B cell (primary cell): ENCODE data around the gene USP1. TPM values are rescaled to one million over a fixed set of nuclear protein-coding genes. Genes with fewer than 3 reads are reported as not detected.

ENCODE experiments used
- ATAC-seq: fragments of 200-7000 bp; cut with Tn5 transposase; one replicate; pipeline ENCODE4 v1.10.0; 2021; ENCODE audit warnings: low read depth, mild to moderate bottlenecking, moderate number of reproducible peaks, moderate library complexity
- CTCF ChIA-PET: fragments of 350-600 bp; sonication (Branson Sonifier 250); formaldehyde crosslinking; loops from one replicate; lab custom pipeline; 2021; ENCODE audit warnings: antibody characterized with exemption, inconsistent platforms; lab: Charles Lee
- POLR2A ChIA-PET: fragments of 350-600 bp; sonication (Branson Sonifier 250); formaldehyde crosslinking; loops from one replicate; lab custom pipeline; 2021; ENCODE audit warnings: antibody characterized with exemption; lab: Charles Lee
- DNase-seq: peaks from one replicate; pipeline ENCODE4 v3.0.0; 2013
- H2AFZ ChIP-seq: 2 replicates; pipeline ENCODE4 v1.6.1; 2012; ENCODE audit warnings: mild to moderate bottlenecking, low read depth, low read length; ENCODE audit not compliant: insufficient read depth, poor library complexity, severe bottlenecking
- H3K27ac ChIP-seq, 2 donors: 1 replicate in 1 of 2; 2 replicates in 1 of 2; pipeline ENCODE4 v1.5.1; 2012 to 2013; ENCODE audit warnings: low read length in 2 of 2, mild to moderate bottlenecking in 2 of 2, moderate library complexity in 1 of 2
- H3K27me3 ChIP-seq, 4 experiments: fragments of 200-600 bp in 1 of 4; sonication (generic) in 1 of 4; replicated peaks in 1 of 4; 1 replicate in 2 of 4; 2 replicates in 2 of 4; pipeline versions ENCODE4 v1.6.1 to v1.7.0; 2013 to 2016; ENCODE audit warnings: low read length in 3 of 4, mild to moderate bottlenecking in 2 of 4, mixed read lengths in 1 of 4, moderate library complexity in 1 of 4; ENCODE audit not compliant: insufficient read depth in 4 of 4, control insufficient read depth in 3 of 4; ENCODE audit errors: control extremely low read depth in 1 of 4
- H3K36me3 ChIP-seq, 2 experiments: replicated peaks in 1 of 2; 1 replicate in 1 of 2; 2 replicates in 1 of 2; pipeline versions ENCODE4 v1.6.1 to v1.7.1; 2013; ENCODE audit warnings: low read length in 1 of 2; ENCODE audit not compliant: insufficient read depth in 2 of 2, control insufficient read depth in 1 of 2; ENCODE audit errors: control extremely low read depth in 1 of 2, extremely low read depth in 1 of 2
- H3K4me1 ChIP-seq, 2 donors: fragments of 200-600 bp in 1 of 2; sonication (generic) in 1 of 2; 1 replicate in 1 of 2; 2 replicates in 1 of 2; pipeline versions ENCODE4 v1.5.1 to v1.6.1; 2013 to 2017; ENCODE audit warnings: low read length in 2 of 2; ENCODE audit not compliant: control insufficient read depth in 2 of 2, insufficient read depth in 2 of 2
- H3K4me2 ChIP-seq: replicated peaks from 2 replicates; pipeline ENCODE3; 2012; ENCODE audit warnings: mild to moderate bottlenecking, low read depth, low read length; ENCODE audit not compliant: poor library complexity, severe bottlenecking
- H3K4me3 ChIP-seq, 5 experiments: fragments of 200-600 bp in 1 of 5; sonication (generic) in 1 of 5; 1 replicate in 3 of 5; 2 replicates in 2 of 5; pipeline versions ENCODE4 v1.5.1 to v1.7.0; 2011 to 2016; ENCODE audit warnings: low read length in 4 of 5, mild to moderate bottlenecking in 4 of 5, low read depth in 2 of 5, control low read depth in 1 of 5, moderate library complexity in 1 of 5; ENCODE audit not compliant: insufficient read depth in 1 of 5; ENCODE audit errors: control extremely low read depth in 1 of 5, extremely low read depth in 1 of 5
- H3K79me2 ChIP-seq: fragments of 200-600 bp; sonication (generic); one replicate; pipeline ENCODE4 v1.6.0; 2016; ENCODE audit warnings: low read length; ENCODE audit not compliant: control insufficient read depth, insufficient read depth
- H3K9ac ChIP-seq: fragments of 200-600 bp; sonication (generic); 2 replicates; pipeline ENCODE4 v1.6.1; 2017; ENCODE audit warnings: mild to moderate bottlenecking, low read length, moderate library complexity
- H3K9me3 ChIP-seq, 3 donors: one replicate each; pipeline versions ENCODE4 v1.6.1 to v1.7.1; 2013; ENCODE audit warnings: low read length in 2 of 3; ENCODE audit not compliant: control insufficient read depth in 2 of 3, insufficient read depth in 1 of 3; ENCODE audit errors: control extremely low read depth in 1 of 3
- H4K20me1 ChIP-seq: 2 replicates; pipeline ENCODE4 v1.6.0; 2012; ENCODE audit warnings: mild to moderate bottlenecking, low read length; ENCODE audit not compliant: insufficient read depth, control insufficient read depth, poor library complexity, severe bottlenecking
- H3K27ac Mint-ChIP-seq: one replicate; pipeline ENCODE4 v1.8.0; 2021; ENCODE audit warnings: mixed read lengths
- H3K27me3 Mint-ChIP-seq: one replicate; pipeline ENCODE4 v1.8.0; 2021; ENCODE audit warnings: mixed read lengths
- H3K4me1 Mint-ChIP-seq: one replicate; pipeline ENCODE4 v1.8.0; 2021; ENCODE audit warnings: mixed read lengths
- H3K4me3 Mint-ChIP-seq: one replicate; pipeline ENCODE4 v1.8.0; 2021; ENCODE audit warnings: mixed read lengths
- H3K9me3 Mint-ChIP-seq: one replicate; pipeline ENCODE4 v1.8.0; 2022; ENCODE audit warnings: mixed read lengths; ENCODE audit not compliant: insufficient read depth
- EZH2 ChIP-seq: IDR thresholded peaks from 2 replicates; pipeline ENCODE4 v1.6.1; 2012; ENCODE audit warnings: borderline replicate concordance, low read depth, mild to moderate bottlenecking, moderate library complexity, low read length; ENCODE audit not compliant: insufficient read depth, poor library complexity, severe bottlenecking
- WGBS: methylation state at CpG from one replicate; pipeline ENCODE4 v1.1.5; 2013; ENCODE audit warnings: missing lambda C conversion rate; ENCODE audit not compliant: insufficient coverage; 5-methylcytosine and 5-hydroxymethylcytosine counted together
- intact Hi-C: fragments of 100-400 bp; cut with micrococcal nuclease; formaldehyde crosslinking; loops from one replicate; pipeline ENCODE4 v1.10.0; 2022
- polyA plus RNA-seq: library from polyadenylated mRNA; depleted of rRNA; stranded (reverse); fragments of >200 nt; gene quantifications from 2 replicates; pipeline ENCODE4 v1.2.3, GENCODE V29; 2012
- total RNA-seq, 2 donors: library from RNA; stranded (reverse); fragments of 120-200 nt in 1 of 2; gene quantifications; 1 replicate in 1 of 2; 2 replicates in 1 of 2; pipeline versions ENCODE4 v1.2.3 to v1.2.4, GENCODE V29; 2013 to 2022
- TF ChIP-seq, protein P1 (sequence below): fragments of 200-600 bp; IDR thresholded peaks from one replicate; pipeline ENCODE4 v1.8.0; 2022; ENCODE audit warnings: antibody characterized with exemption, mild to moderate bottlenecking

Gene USP1
- total and polyA plus RNA-seq, 2 donors (not counting 1 experiment from before 2014, with no cell fraction given) = 6.1 to 32.7 TPM

DNA sequence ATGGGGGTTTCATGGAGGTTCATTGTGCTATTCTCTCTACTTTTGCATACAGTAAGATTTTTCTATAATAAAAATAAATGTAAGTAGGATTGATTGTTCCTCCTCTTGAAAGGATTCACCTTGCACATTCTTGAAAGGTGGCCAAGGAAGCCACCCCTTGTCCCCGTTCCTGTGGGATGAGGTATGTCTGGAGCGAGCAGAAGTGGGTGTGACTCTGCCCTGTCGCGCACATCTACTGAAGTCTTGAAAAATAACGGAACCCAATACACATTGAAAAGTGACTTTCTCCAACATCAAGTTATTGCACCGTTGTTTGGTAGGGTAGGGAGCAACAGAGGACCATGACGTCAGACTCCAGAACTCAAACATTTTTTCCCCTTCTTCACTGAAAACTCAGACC is 46.8 kb upstream of the USP1 start:
- Histone ChIP-seq H3K9me3 (no peaks in the 10 kb centered on the region), H3K27ac (no peak overlapping the region), H3K4me1 (no peaks in the 10 kb centered on the region), H3K79me2 (no peaks in the 10 kb centered on the region), H3K9ac (no peak overlapping the region), H2AFZ (no peak overlapping the region), H3K27me3 (no peaks in the 10 kb centered on the region), H3K4me2 (no peak overlapping the region), H3K4me3 (no peak overlapping the region), H4K20me1 (no peaks in the 10 kb centered on the region), H3K36me3 (no peaks in the 10 kb centered on the region)
- no peak for DNase-seq
- ChIA-PET POLR2A (no interaction called here), CTCF (no interaction called here)
- 83% methylated on average over 1 of the region's 7 CpGs for WGBS
- intact Hi-C loops = no loop called here
- no peaks in the 10 kb centered on the region for H3K9me3 Mint-ChIP-seq
- no peak overlapping the region for H3K4me3 Mint-ChIP-seq
- ATAC-seq = no peak
- no peak for TF ChIP-seq EZH2
- TF ChIP-seq, protein P1, sequence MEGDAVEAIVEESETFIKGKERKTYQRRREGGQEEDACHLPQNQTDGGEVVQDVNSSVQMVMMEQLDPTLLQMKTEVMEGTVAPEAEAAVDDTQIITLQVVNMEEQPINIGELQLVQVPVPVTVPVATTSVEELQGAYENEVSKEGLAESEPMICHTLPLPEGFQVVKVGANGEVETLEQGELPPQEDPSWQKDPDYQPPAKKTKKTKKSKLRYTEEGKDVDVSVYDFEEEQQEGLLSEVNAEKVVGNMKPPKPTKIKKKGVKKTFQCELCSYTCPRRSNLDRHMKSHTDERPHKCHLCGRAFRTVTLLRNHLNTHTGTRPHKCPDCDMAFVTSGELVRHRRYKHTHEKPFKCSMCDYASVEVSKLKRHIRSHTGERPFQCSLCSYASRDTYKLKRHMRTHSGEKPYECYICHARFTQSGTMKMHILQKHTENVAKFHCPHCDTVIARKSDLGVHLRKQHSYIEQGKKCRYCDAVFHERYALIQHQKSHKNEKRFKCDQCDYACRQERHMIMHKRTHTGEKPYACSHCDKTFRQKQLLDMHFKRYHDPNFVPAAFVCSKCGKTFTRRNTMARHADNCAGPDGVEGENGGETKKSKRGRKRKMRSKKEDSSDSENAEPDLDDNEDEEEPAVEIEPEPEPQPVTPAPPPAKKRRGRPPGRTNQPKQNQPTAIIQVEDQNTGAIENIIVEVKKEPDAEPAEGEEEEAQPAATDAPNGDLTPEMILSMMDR = no peak
- H3K27ac Mint-ChIP-seq = no peak overlapping the region
- H3K4me1 Mint-ChIP-seq = no peaks in the 10 kb centered on the region
- H3K27me3 Mint-ChIP-seq = peaks cover 5% of the 10 kb centered on the region

DNA sequence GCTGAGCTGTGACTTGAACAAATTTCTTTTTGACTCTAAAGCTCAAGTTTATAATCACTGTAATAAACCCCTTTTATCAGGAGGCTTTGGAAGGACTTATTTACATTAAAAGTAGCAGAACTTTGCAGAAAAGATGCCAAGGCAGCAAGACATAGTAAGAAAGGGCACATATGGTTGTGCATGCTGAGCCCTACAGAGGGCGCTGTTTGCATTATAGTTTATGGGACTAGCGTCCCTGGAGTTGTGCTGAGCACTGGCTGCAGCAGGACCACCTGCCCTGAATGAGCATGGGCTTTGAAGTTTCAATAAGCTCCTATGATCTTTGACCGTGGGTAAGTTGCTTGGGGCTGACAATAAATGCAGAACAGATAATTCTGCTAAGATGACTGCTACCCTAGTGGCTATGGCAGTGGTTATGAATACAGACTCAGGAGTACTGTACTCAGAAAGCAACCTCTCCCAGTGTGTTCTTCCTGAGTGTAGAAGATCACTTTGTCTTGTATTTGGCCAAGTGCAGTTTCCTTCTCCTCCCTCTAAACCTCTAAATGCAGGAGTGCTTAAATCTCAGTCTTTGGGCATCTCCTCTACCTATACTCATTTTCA is 45.4 kb upstream of the USP1 start:
- no peak overlapping the region for H3K4me2 ChIP-seq
- peak; percentile 38 for DNase-seq
- intact Hi-C loops = no loop called here

More for the DNA sequence above, 45.4 kb upstream of the USP1 start:
- Histone ChIP-seq H3K4me1 (no peaks in the 10 kb centered on the region), H3K27ac (no peak overlapping the region), H4K20me1 (no peaks in the 10 kb centered on the region), H2AFZ (no peak overlapping the region), H3K36me3 (no peaks in the 10 kb centered on the region), H3K27me3 (no peaks in the 10 kb centered on the region), H3K79me2 (no peaks in the 10 kb centered on the region), H3K9ac (no peak overlapping the region), H3K4me3 (no peak overlapping the region), H3K9me3 (no peaks in the 10 kb centered on the region)
- Mint-ChIP-seq H3K4me1 (no peaks in the 10 kb centered on the region), H3K4me3 (no peak overlapping the region), H3K27ac (no peak overlapping the region), H3K27me3 (peaks cover 5% of the 10 kb centered on the region), H3K9me3 (no peaks in the 10 kb centered on the region)
- CTCF ChIA-PET = interaction anchor here (0.7 to 2.1 kb wide), 2 partner anchors 14 to 355 kb away, joined by 3 to 10 read pairs; no protein-coding TSS in a partner anchor
- 31% methylated on average over 3 of the region's 3 CpGs for WGBS
- POLR2A ChIA-PET = no interaction called here
- TF ChIP-seq EZH2 = no peak
- TF ChIP-seq, protein P1 = peak; percentile 65
- ATAC-seq = no peak
